Frontal cortex (tissue), 4 donors: ENCODE data around the gene TTC4. TPM values are rescaled to one million over a fixed set of nuclear protein-coding genes. Genes with fewer than 3 reads are reported as not detected.
"Not testable (repeated sequence)": the region's sequence is repeated elsewhere in the genome, so short reads cannot be mapped to it uniquely, and the experiment has no call there.

Experiments used
- DNase-seq, 2 donors: peaks; one replicate each; pipeline ENCODE4 v3.0.0; 2012; ENCODE audit warnings: low spot score in 2 of 2
- FAIRE-seq: peaks from 2 replicates; lab custom pipeline; 2012; peaks lifted over from hg19 to GRCh38; lab: Jason Lieb, UNC
- total RNA-seq: library from RNA; depleted of rRNA; stranded (reverse); fragments of >200 nt; gene quantifications from one replicate; pipeline ENCODE4 v1.2.3, GENCODE V29; 2014
- donor health status: control.
- donor health status: control.
- donor health status: control.

The TTC4 gene
- total RNA-seq, 1 donor from 2014 or later, result 20.0 TPM

DNA sequence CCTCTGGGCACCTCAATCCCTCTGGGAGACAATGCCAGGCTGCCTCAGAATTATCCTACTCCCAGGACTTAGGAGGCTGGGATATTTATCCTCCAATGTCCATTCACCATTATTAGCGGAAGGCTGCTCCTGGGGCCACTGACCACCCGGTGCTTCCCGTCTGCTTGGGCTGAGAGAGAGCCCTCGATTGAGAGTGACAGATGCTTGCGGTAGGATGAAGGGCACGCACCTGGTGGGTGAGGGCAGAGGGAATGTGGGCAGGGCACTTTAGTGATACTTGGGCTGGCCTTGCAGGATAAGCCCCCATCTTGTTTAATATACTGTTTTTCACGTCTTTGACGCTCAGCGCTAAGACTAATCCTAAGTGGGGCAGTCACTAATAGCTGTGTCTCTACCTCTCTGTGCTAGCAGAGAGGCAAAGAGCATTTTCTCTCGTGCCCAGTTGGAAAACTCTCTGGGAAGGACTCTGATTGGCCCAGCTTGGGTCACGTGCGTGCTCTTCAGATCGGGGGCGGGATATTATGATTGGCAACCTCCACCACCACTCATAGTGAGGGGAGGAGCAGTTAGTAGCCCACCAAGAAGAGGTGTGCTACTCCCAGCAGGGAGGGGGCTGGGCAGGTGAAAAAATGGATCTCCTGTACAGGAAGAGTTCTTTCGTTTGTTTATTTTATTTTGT, 59.3 kb downstream of the TTC4 start:
- no peak for DNase-seq
- no peak for FAIRE-seq

DNA sequence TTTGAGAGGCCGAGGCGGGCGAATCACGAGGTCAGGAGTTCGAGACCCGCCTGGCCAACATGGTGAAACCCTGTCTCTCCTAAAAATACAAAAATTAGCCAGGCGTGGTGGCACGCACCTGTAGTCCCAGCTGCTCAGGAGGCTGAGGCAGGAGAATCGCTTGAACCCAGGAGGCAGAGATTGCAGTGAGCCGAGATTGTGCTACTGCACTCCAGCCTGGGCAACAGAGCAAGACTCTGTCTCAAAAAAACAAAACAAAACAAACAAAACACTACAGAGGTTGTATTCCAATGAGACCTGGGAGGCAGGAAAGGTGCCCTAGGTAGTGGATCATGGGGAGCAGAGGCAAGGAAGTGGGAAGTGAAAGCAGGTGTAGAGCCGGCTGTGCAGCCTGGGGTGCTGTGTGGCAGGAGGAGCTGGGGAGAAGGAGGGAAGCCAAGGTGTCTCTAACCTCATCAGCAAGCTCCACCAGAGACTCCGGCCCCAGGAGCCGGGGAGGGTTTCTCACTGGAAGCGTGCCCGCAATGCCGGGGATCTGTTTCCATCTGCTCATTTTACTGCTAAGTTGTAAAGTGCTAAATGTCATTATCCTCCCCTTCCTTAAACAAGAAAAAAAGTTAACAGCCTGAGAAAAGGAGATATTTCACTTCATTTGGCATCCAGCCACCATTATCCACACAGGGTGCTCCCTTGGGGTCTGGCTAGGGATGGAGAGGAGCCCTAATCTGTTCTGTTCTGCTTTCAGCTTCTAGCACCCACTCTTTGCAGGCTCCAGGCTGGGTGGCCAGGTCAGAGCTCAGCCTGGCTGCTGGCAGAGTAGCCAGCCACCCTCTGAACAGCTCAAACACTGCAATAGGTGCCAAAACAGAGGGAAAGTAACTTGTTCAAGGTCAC, 60.4 kb downstream of the TTC4 start:
- DNase-seq, FAIRE-seq: not testable (repeated sequence)

DNA sequence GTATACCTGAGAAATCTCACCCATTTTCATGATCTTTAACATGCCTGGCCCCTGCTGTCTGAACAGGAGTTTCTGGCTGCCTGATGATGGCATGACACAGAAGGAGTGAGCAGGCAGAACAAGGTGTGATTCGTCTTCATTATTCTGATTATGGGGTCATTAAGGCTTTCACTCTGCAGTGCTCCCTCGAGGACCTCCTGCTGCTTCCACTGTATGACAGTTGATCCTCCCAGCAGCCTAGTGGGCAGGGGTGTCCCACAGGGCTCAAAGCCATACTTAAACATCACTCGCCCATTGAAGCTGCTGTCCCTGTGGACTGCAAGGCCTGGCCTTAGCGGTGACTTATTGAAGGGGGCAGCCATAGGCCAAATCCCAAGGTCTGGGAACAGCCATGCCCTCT, 61.4 kb downstream of the TTC4 start:
- DNase-seq, result no peak
- FAIRE-seq, result no peak

DNA sequence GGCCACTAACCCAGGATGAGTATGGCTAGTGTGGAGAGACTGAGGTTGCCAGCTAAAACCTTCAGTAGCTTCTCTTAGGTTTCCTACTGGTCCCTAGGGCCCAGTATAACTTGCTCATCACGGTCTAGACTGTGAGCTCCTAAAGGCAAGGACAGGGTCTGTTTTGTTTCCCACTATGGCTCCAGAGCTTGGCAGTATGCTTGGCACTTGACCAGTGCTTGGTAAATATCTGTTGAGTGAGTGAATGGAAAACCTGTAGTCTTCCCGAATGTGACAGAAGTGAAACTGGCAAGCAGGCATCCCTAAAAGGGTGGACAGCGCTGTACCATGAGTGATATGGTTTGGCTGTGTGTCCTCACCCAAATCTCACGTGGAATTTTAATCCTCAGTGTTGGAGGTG, 61.8 kb downstream of the TTC4 start:
- DNase-seq, result no peak
- FAIRE-seq, result no peak

DNA sequence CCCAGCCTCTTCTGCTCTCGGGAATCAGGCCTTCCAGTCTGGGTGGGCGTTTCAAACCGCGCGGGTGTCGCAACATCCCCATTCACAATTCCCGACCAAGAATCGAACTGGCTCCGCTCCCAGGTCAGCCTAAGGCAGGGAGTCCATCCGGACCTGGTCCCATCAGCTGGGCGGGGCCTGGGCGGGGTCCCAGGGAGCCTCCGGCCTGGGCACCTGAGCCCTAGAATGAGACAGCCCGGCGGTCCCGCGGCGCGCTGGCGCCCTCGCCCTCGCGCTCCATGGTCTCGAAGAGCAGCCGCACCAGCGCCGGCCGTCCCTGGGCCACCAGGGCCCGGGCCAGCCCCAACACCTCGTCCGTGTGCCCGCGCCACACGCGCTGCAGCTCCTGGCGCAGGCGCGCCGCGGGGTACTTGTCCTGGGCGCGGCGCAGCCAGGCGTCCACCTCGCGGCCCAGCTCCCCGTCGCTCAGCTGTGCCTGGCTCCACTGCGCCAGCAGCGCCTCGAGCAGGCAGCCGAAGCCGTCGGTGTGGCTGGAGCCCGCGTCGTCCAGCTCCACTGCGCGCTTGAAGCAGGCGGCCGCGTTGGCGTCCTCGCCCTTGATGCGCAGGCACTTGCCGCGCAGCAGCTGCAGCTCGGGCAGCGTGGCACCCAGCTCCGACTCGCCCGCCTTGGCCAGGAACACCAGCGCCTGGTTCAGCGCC, 65.5 kb downstream of the TTC4 start:
- FAIRE-seq (no peak), DNase-seq (no peak)

DNA sequence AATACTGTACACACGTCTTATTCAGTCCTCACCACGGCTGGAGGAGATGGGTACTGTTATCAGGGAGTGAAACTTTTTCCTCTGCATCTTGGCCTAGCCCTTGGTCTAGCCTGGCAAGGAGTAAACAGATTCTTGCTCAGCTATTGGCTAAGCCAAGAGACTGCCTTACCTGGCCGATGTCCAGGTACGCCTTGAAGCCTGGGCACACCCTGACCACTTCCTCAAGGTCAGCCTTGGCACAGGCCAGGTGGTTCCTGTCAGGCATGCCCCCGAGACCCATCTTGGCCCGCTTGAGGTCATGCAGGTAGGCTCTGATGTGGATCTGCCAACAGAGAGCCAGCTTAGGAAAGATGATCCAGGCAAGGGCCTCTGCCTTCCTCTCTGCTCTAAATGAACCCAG, 66.5 kb downstream of the TTC4 start:
- DNase-seq, result no peak
- no peak for FAIRE-seq

DNA sequence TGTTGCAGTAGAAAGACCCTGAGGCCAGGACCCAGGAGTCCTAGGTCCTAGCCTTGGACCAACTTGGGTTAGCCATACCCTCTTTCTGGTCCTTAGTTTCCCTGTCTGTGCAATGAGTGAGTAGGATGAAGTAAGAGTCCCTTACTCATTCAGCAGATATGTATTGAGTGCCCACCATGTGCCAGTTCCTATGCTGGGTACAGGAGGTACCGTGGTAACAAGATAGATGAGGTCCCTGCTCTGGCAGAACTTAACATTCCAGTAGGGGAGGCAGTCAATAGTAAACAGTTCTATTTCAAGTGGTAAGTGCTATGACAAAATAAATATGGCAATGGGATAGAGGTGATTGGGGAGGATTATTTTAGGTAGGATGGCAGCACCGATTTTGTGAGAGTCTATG, 66.9 kb downstream of the TTC4 start:
- FAIRE-seq (no peak), DNase-seq (no peak)

DNA sequence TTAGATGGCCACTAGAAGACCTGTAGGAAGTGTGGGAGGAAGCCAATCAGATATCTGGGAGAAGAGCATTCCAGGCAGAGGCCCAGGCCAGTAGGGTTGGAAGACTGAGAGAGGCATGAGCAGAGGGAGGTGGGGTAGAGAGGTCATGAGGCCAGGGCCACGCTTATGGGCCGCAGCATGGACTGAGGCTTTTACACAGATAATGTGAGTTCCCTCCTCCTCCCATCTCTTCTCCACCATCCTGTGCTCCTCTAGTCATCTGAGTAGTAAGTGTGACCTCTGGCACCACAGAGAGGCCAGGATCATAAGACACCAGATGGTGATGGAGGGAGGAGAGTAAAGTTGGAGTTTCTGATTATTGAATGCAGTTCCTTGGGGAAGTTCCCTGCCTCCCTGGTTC, 68.4 kb downstream of the TTC4 start:
- no peak for FAIRE-seq

DNA sequence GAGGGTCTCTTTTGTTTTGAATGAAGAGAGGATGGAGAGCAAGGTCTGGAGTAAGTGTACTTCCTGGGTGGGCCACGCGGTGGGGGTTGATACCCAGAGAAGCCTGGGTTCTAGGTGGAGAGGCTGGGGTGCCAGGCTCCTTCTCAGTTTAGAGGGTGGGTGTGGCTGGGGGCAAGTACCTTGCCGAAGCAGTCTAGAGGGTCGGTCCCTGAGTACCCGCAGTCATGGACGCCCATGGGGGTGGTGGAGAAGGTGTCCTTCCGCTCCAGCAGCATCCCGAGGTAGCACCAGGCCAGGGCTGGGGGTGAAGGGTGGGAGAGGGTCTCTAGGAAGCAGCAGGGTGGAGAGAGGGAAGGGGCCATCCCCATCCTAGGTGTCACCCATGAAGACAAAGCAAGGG, 71.1 kb downstream of the TTC4 start:
- FAIRE-seq (no peak), DNase-seq (no peak)

More for the DNA sequence above, 68.4 kb downstream of the TTC4 start:
- DNase-seq, result no peak

DNA sequence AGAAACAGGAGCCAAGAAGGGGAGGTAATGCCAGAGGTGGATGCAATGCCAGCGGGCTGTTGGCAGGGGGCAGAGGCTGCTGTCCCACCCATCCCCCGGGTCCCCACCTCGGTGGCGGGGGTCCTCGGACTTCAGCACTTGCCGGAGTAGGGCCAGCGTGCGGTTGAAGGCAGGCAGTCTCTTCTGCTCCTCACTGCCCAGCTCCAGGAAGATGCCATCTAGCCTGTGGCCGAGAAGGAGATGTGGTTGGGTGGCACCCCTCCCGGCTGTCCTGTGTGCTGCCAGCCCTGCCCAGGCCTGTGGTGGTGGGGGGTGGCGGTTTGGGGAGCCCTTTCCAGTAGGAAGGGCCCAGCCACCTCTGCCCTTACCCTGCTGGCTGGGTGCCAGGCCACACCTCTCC, 71.9 kb downstream of the TTC4 start:
- DNase-seq, result no peak
- FAIRE-seq, result no peak

DNA sequence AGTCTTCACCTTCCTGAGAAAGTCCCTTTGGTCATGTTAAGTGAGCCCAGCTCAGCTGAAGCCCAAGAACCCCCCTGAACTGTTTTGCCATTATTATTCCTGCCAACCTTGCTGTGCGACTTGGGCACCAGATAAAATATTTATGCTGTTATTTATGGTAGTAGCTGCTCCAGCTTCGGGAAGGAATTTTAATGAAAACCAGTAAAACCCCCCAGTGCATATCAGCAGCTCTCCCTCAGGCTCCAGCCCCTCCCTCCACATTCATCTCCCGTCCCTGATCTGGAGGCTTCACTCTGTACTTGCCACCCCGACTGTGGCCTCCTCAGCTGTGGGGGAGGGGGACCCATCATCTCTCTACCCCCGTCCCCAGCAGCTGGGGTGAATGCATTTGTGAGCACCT, 72.8 kb downstream of the TTC4 start:
- DNase-seq (no peak), FAIRE-seq (no peak)

DNA sequence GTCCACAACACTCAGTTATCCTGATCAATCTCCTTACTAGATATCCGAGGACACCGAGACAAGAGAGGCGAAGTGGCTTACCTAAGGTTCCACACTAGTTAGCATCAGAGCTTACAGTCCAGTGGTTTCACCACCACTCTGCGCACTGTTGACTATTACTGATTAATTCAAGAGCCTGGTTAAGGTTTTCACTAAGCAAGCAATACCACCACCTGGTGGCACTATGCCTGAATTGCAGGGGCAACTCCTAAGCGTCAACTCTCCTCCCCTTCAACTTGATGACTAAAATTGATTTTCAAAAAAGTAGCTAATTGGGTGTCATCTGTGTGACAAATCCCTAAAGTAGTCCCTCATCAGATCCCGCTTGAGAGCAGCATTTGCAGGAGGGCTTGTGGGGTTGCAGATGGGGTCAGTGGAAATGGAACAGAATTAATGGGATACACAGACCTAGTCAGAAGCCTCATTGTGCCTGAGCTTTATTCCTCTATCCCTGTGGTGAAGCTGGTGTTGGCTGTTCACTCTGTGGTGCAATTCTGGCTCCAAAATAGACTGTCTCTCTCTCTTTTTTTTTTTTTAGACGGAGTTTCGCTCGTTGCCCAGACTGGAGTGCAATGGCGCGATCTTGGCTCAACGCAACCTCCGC, 76.3 kb downstream of the TTC4 start:
- no peak for DNase-seq
- FAIRE-seq, result no peak

Other genes starting within 250 kb of the TTC4 start
- gene ACOT11, start 167.6 kb upstream of the TTC4 start, total RNA-seq, result 1.2 TPM
- gene FAM151A, start 92.3 kb upstream of the TTC4 start, total RNA-seq, result not detected
- gene MROH7, start 74.1 kb upstream of the TTC4 start, total RNA-seq, result 0.82 TPM
- 3.3 TPM for gene PARS2, start 48.7 kb downstream of the TTC4 start, total RNA-seq
- under 0.01 TPM for gene TTC22, start 85.5 kb downstream of the TTC4 start, total RNA-seq
- gene DHCR24, start 171.3 kb downstream of the TTC4 start, total RNA-seq, result 47.3 TPM